Measurements from ENCODE around the gene TRIM2. TPM values are rescaled to one million over a fixed set of nuclear protein-coding genes. Genes with fewer than 3 reads are reported as not detected.

Gene TRIM2
- total RNA-seq, 4 donors from 2014 or later, result 71.8 to 124 (median 95.3) TPM

GRCh38 chr4:153220682-153221395 is 16.6 kb downstream of the TRIM2 start:
- no peaks in the 10 kb centered on the region for H3K36me3 ChIP-seq
- H3K4me1 ChIP-seq, result peaks cover 6 to 77% (median 44%) of the 10 kb centered on the region in 4 donors
- TF ChIP-seq CTCF (IDR thresholded peaks at IDR 0.05) (no peak), POLR2A (IDR thresholded peaks at IDR 0.05) (no peak), POLR2AphosphoS5 (IDR thresholded peaks at IDR 0.05) (no peak), EP300 (IDR thresholded peaks at IDR 0.05; ENCODE audit: low read depth) (no peak)
- no peaks in the 10 kb centered on the region for H3K27me3 ChIP-seq
- in situ Hi-C loops (cut with MboI; ENCODE audit: low pct_ligation_motif_present in 1 of 4, low pct_unique_long_range_greater_than_20kb in 1 of 4, low sequenced_read_pairs in 3 of 4) (no loop called here), intact Hi-C loops (cut with DNase I; ENCODE audit: low total_unique reads) (no loop called here)
- H3K27ac ChIP-seq, result peak overlapping the region; percentile 91 to 92 (median 92)
- no peak for DNase-seq
- H3K9me3 ChIP-seq, result no peaks in the 10 kb centered on the region
- 44 to 58% methylated on average over 5 of the region's 5 CpGs for WGBS, 2 donors (ENCODE audit: low coverage in 1 of 2)
- H3K4me3 ChIP-seq, result no peak overlapping the region

GRCh38 chr4:153221783-153222706 is 17.8 kb downstream of the TRIM2 start:
- Histone ChIP-seq H3K4me1 (peaks cover 6 to 77% (median 48%) of the 10 kb centered on the region in 4 donors), H3K27ac (peak overlapping the region; percentile 91 to 92 (median 92)), H3K27me3 (no peaks in the 10 kb centered on the region), H3K36me3 (no peaks in the 10 kb centered on the region), H3K9me3 (no peaks in the 10 kb centered on the region), H3K4me3 (peak overlapping the region; percentile 41 to 62 (median 53))
- whole genome bisulfite sequencing, 2 donors (ENCODE audit: low coverage in 1 of 2), result 21 to 62% methylated on average over 9 to 30 of the region's 30 CpGs
- peak; percentile 42 for TF ChIP-seq POLR2A (IDR thresholded peaks at IDR 0.05)
- TF ChIP-seq POLR2AphosphoS5 (IDR thresholded peaks at IDR 0.05), result peak; percentile 43 to 68 (median 45)
- no peak for TF ChIP-seq CTCF (IDR thresholded peaks at IDR 0.05)
- in situ Hi-C loops (cut with MboI; ENCODE audit: low pct_ligation_motif_present in 1 of 4, low pct_unique_long_range_greater_than_20kb in 1 of 4, low sequenced_read_pairs in 3 of 4) (no loop called here), intact Hi-C loops (cut with DNase I; ENCODE audit: low total_unique reads) (no loop called here)
- peak; percentile 64 for DNase-seq

- WGBS, 2 donors (ENCODE audit: low coverage in 1 of 2), result 10 to 33% methylated on average over 1 to 44 of the region's 61 CpGs
- Histone ChIP-seq H3K4me1 (peaks cover 6 to 70% (median 42%) of the 10 kb centered on the region in 4 donors), H3K27me3 (no peaks in the 10 kb centered on the region), H3K9me3 (no peaks in the 10 kb centered on the region), H3K27ac (peak overlapping the region; percentile 91 to 92 (median 92)), H3K36me3 (no peaks in the 10 kb centered on the region), H3K4me3 (peak overlapping the region; percentile 41 to 62 (median 53))
- intact Hi-C loops (cut with DNase I; ENCODE audit: low total_unique reads) (no loop called here), in situ Hi-C loops (cut with MboI; ENCODE audit: low pct_ligation_motif_present in 1 of 4, low pct_unique_long_range_greater_than_20kb in 1 of 4, low sequenced_read_pairs in 3 of 4) (no loop called here)
- DNase-seq, result peak; percentile 62
- TF ChIP-seq EP300 (IDR thresholded peaks at IDR 0.05; ENCODE audit: low read depth) (no peak), POLR2A (IDR thresholded peaks at IDR 0.05) (peak; percentile 39), CTCF (IDR thresholded peaks at IDR 0.05) (no peak), POLR2AphosphoS5 (IDR thresholded peaks at IDR 0.05) (peak in 2 of 3 donors; percentile 42 to 47)
Observed at GRCh38 chr4:153222707-153223426, 18.6 kb downstream of the TRIM2 start.

All from transverse colon (tissue), 4 donors.